ENCODE measurements around the gene TTC39A.

Gene TTC39A

GRCh38 chr1:51330331-51331201 is at the start of gene TTC39A:
Gene TTC39A, minus strand, starts transcription at chr1:51330562. Its CDS starts 85 bp downstream, at chr1:51330477.
- no peak for DNase-seq (ENCODE audit: low read depth in 2 of 3, low spot score in 2 of 3)

GRCh38 chr1:51378871-51379270 is 48.5 kb upstream of the TTC39A start:
- DNase-seq (ENCODE audit: low read depth in 2 of 3, low spot score in 2 of 3), result no peak

GRCh38 chr1:51373898-51374297 is 43.5 kb upstream of the TTC39A start:
- no peak for DNase-seq (ENCODE audit: low read depth in 2 of 3, low spot score in 2 of 3)

- DNase-seq (ENCODE audit: low read depth in 2 of 3, low spot score in 2 of 3), result no peak
Measured at GRCh38 chr1:51372561-51372960, 42.2 kb upstream of the TTC39A start.

GRCh38 chr1:51369171-51369570 is 38.8 kb upstream of the TTC39A start:
- DNase-seq (ENCODE audit: low read depth in 2 of 3, low spot score in 2 of 3), result no peak

GRCh38 chr1:51365774-51366173 is 35.4 kb upstream of the TTC39A start:
- no peak for DNase-seq (ENCODE audit: low read depth in 2 of 3, low spot score in 2 of 3)

GRCh38 chr1:51359879-51360278 is 29.5 kb upstream of the TTC39A start:
- no peak for DNase-seq (ENCODE audit: low read depth in 2 of 3, low spot score in 2 of 3)

- DNase-seq (ENCODE audit: low read depth in 2 of 3, low spot score in 2 of 3), result no peak
Measured at GRCh38 chr1:51355382-51355781, 25.0 kb upstream of the TTC39A start.

- no peak for DNase-seq (ENCODE audit: low read depth in 2 of 3, low spot score in 2 of 3)
Measured at GRCh38 chr1:51354416-51354815, 24.1 kb upstream of the TTC39A start.

GRCh38 chr1:51351907-51352306 is 21.5 kb upstream of the TTC39A start:
- DNase-seq (ENCODE audit: low read depth in 2 of 3, low spot score in 2 of 3), result no peak

- no peak for DNase-seq (ENCODE audit: low read depth in 2 of 3, low spot score in 2 of 3)
Measured at GRCh38 chr1:51349862-51350261, 19.5 kb upstream of the TTC39A start.

GRCh38 chr1:51348147-51348527 is 17.8 kb upstream of the TTC39A start:
- DNase-seq (ENCODE audit: low read depth in 2 of 3, low spot score in 2 of 3), result no peak

- no peak for DNase-seq (ENCODE audit: low read depth in 2 of 3, low spot score in 2 of 3)
Measured at GRCh38 chr1:51347398-51348146, 17.2 kb upstream of the TTC39A start.

- DNase-seq (ENCODE audit: low read depth in 2 of 3, low spot score in 2 of 3), result no peak
Measured at GRCh38 chr1:51346086-51346942, 16.0 kb upstream of the TTC39A start.

- DNase-seq (ENCODE audit: low read depth in 2 of 3, low spot score in 2 of 3), result no peak
Measured at GRCh38 chr1:51345300-51345687, 14.9 kb upstream of the TTC39A start.

GRCh38 chr1:51344602-51345299 is 14.4 kb upstream of the TTC39A start:
- no peak for DNase-seq (ENCODE audit: low read depth in 2 of 3, low spot score in 2 of 3)

- no peak for DNase-seq (ENCODE audit: low read depth in 2 of 3, low spot score in 2 of 3)
Measured at GRCh38 chr1:51344276-51344601, 13.9 kb upstream of the TTC39A start.

GRCh38 chr1:51343624-51344023 is 13.3 kb upstream of the TTC39A start:
- no peak for DNase-seq (ENCODE audit: low read depth in 2 of 3, low spot score in 2 of 3)

- no peak for DNase-seq (ENCODE audit: low read depth in 2 of 3, low spot score in 2 of 3)
Measured at GRCh38 chr1:51342591-51343206, 12.3 kb upstream of the TTC39A start.

GRCh38 chr1:51341876-51342496 is 11.6 kb upstream of the TTC39A start:
- DNase-seq (ENCODE audit: low read depth in 2 of 3, low spot score in 2 of 3), result no peak
